HepG2 (cell line): ENCODE data around the gene NUDT22. TPM values are rescaled to one million over a fixed set of nuclear protein-coding genes. Genes with fewer than 3 reads are reported as not detected.

Experiments
- DPF2 ChIP-seq: sonication (generic); formaldehyde crosslinking; IDR thresholded peaks from 2 replicates; pipeline ENCODE4 v1.4.0; 2020; ENCODE audit warnings: mild to moderate bottlenecking, low read depth, missing genetic modification reagents, borderline replicate concordance
- ERF ChIP-seq: IDR thresholded peaks from 2 replicates; pipeline ENCODE4 v1.6.1; 2018; ENCODE audit warnings: missing biosample characterization, missing genetic modification reagents
- HNRNPL ChIP-seq: fragments of 200-400 bp; formaldehyde crosslinking; IDR thresholded peaks from 2 replicates; pipeline ENCODE4 v1.6.1; 2017; ENCODE audit warnings: mild to moderate bottlenecking, low read depth, low read length
- HOXA5 ChIP-seq: sonication (generic); formaldehyde crosslinking; IDR thresholded peaks from 2 replicates; pipeline ENCODE4 v1.4.0; 2020; ENCODE audit warnings: missing genetic modification reagents
- POLR2G ChIP-seq: fragments of 200-400 bp; formaldehyde crosslinking; IDR thresholded peaks from 2 replicates; pipeline ENCODE4 v1.6.1; 2018; ENCODE audit warnings: mild to moderate bottlenecking, low read depth, low read length, moderate library complexity
- PRMT3 ChIP-seq: sonication (generic); formaldehyde crosslinking; IDR thresholded peaks from 2 replicates; pipeline ENCODE4 v1.8.1; 2022; ENCODE audit warnings: low read depth, mild to moderate bottlenecking, moderate library complexity, missing genetic modification reagents, borderline replicate concordance
- THAP11 ChIP-seq: IDR thresholded peaks from 2 replicates; pipeline ENCODE4 v1.6.1; 2016; ENCODE audit warnings: missing biosample characterization, missing genetic modification reagents
- THAP9 ChIP-seq: sonication (generic); formaldehyde crosslinking; IDR thresholded peaks from 2 replicates; pipeline ENCODE4; 2020; ENCODE audit warnings: missing genetic modification reagents, mild to moderate bottlenecking, borderline replicate concordance
- XRCC5 ChIP-seq: fragments of 200-400 bp; formaldehyde crosslinking; optimal IDR thresholded peaks from 2 replicates; pipeline ENCODE3; 2017; ENCODE audit warnings: mild to moderate bottlenecking, low read length
- YY1 ChIP-seq: IDR thresholded peaks from 2 replicates; pipeline ENCODE4 v1.6.1; 2011; ENCODE audit warnings: low read length, low read depth, moderate library complexity, mild to moderate bottlenecking; ENCODE audit not compliant: insufficient read depth, insufficient replicate concordance
- ZNF296 ChIP-seq: sonication (generic); formaldehyde crosslinking; conservative IDR thresholded peaks from 2 replicates; pipeline ENCODE4 v1.5.0; 2020; ENCODE audit warnings: mild to moderate bottlenecking, missing genetic modification reagents
- ZNF414 ChIP-seq: sonication (generic); formaldehyde crosslinking; IDR thresholded peaks from 2 replicates; pipeline ENCODE4 v1.5.0; 2020; ENCODE audit warnings: missing genetic modification reagents
- ZNF749 ChIP-seq: sonication (generic); formaldehyde crosslinking; IDR thresholded peaks from 2 replicates; pipeline ENCODE4 v1.8.0; 2022; ENCODE audit warnings: mild to moderate bottlenecking, missing genetic modification reagents, moderate library complexity, borderline replicate concordance
- ZNF766 ChIP-seq: sonication (generic); formaldehyde crosslinking; IDR thresholded peaks from 2 replicates; pipeline ENCODE4 v1.5.0; 2020; ENCODE audit warnings: missing genetic modification reagents, borderline replicate concordance
- polyA plus RNA-seq, 8 experiments: library from polyadenylated mRNA; depleted of rRNA in 3 of 8; stranded (reverse) in 7 of 8; unstranded in 1 of 8; fragments of >200 nt; fragmentation: Illumina TruSeq in 4 of 8; extraction: Trizol in 4 of 8; gene quantifications; 2 replicates each; pipeline versions ENCODE4 v1.2.1 to v1.2.3, GENCODE V29; 2011 to 2016; ENCODE audit warnings: low read depth in 4 of 8, missing spikeins in 1 of 8, mixed read lengths in 1 of 8; ENCODE audit not compliant: insufficient read depth in 1 of 8
- total RNA-seq, 5 experiments: library from RNA; depleted of rRNA; stranded (reverse); fragments of >200 nt; fragmentation: Illumina TruSeq; extraction: Trizol; gene quantifications; 2 replicates each; pipeline ENCODE4 v1.2.3, GENCODE V29; 2016; ENCODE audit warnings: low read depth in 1 of 5
- TF ChIP-seq, protein P1 (sequence below): sonication (generic); formaldehyde crosslinking; conservative IDR thresholded peaks from 2 replicates; pipeline ENCODE4 v1.8.1; 2023; ENCODE audit warnings: missing genetic modification reagents
- TF ChIP-seq, protein P2 (sequence below): sonication (generic); formaldehyde crosslinking; IDR thresholded peaks from 2 replicates; pipeline ENCODE4 v1.5.1; 2020; ENCODE audit warnings: mild to moderate bottlenecking, missing genetic modification reagents, moderate library complexity
- TF ChIP-seq, protein P3 (sequence below): sonication (generic); formaldehyde crosslinking; IDR thresholded peaks from 2 replicates; pipeline ENCODE4 v1.4.0; 2020; ENCODE audit warnings: missing genetic modification reagents

Gene NUDT22
- total and polyA plus RNA-seq, 2 of the 13 experiments (the other 11 are each of a cell fraction or from before 2014, with no cell fraction given) = 33.5 to 39.8 TPM

DNA sequence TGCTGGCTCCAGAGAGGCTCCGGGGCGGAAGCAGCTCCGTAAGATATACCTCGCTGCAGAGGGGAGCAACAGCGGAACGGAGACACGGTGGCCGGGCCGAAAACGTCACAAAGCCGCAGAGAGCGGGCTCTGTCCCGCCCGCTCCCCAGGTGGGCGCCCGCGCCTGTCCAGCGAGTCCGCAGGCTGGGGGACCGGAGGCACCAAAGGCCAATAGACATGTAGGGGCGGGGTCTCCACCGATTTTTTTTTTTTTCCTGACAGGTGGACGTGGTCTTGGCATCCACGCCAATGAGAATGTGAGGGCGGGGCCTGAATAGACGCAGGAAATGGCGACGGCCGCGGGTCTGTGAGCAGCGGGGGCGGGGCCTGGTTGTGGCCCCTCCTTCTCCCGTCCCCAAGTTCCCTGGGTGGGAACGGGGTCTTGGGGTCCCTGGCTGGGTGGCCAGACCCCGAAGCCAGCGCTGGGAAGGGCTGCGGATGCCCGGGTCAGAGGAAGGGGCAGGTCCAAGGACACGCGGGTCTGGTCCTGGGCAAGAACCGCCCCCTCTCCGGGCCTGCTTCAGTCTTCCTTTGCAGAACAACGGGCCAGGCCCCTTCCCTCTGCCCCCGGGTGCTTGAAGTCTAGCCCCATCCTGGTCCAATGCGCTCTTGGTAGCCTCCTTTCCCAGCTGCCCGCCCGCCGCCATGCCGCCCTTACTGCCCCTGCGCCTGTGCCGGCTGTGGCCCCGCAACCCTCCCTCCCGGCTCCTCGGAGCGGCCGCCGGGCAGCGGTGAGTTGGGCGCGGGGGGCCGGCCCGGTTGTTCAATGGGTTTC, 4.3 kb downstream of the NUDT22 start, which contains the start of gene DNAJC4 (continued):
- peak; percentile 78 for TF ChIP-seq POLR2G
- TF ChIP-seq THAP11 (CRISPR knock-in tag) = peak; percentile 54
- TF ChIP-seq ZNF414 (CRISPR knock-in tag) = 0 out of 2 replicates have a peak, but pooled peaks have one; percentile 42
- 0 out of 2 replicates have a peak, but pooled peaks have one; percentile 23 for TF ChIP-seq ZNF296
- peak; percentile 61; the same call in 1 of the 2 replicates for TF ChIP-seq THAP9 (CRISPR knock-in tag)
- peak; percentile 64; the same call in 1 of the 2 replicates for TF ChIP-seq ZNF749 (CRISPR knock-in tag)
- TF ChIP-seq ZNF766 = no peak
- TF ChIP-seq HNRNPL = 0 out of 2 replicates have a peak, but pooled peaks have one; percentile 11
- TF ChIP-seq, protein P1, sequence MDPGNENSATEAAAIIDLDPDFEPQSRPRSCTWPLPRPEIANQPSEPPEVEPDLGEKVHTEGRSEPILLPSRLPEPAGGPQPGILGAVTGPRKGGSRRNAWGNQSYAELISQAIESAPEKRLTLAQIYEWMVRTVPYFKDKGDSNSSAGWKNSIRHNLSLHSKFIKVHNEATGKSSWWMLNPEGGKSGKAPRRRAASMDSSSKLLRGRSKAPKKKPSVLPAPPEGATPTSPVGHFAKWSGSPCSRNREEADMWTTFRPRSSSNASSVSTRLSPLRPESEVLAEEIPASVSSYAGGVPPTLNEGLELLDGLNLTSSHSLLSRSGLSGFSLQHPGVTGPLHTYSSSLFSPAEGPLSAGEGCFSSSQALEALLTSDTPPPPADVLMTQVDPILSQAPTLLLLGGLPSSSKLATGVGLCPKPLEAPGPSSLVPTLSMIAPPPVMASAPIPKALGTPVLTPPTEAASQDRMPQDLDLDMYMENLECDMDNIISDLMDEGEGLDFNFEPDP (CRISPR knock-in tag) = no peak
- TF ChIP-seq HOXA5 = no peak
- TF ChIP-seq PRMT3 = no peak
- peak; percentile 87 for TF ChIP-seq YY1
- TF ChIP-seq, protein P2, sequence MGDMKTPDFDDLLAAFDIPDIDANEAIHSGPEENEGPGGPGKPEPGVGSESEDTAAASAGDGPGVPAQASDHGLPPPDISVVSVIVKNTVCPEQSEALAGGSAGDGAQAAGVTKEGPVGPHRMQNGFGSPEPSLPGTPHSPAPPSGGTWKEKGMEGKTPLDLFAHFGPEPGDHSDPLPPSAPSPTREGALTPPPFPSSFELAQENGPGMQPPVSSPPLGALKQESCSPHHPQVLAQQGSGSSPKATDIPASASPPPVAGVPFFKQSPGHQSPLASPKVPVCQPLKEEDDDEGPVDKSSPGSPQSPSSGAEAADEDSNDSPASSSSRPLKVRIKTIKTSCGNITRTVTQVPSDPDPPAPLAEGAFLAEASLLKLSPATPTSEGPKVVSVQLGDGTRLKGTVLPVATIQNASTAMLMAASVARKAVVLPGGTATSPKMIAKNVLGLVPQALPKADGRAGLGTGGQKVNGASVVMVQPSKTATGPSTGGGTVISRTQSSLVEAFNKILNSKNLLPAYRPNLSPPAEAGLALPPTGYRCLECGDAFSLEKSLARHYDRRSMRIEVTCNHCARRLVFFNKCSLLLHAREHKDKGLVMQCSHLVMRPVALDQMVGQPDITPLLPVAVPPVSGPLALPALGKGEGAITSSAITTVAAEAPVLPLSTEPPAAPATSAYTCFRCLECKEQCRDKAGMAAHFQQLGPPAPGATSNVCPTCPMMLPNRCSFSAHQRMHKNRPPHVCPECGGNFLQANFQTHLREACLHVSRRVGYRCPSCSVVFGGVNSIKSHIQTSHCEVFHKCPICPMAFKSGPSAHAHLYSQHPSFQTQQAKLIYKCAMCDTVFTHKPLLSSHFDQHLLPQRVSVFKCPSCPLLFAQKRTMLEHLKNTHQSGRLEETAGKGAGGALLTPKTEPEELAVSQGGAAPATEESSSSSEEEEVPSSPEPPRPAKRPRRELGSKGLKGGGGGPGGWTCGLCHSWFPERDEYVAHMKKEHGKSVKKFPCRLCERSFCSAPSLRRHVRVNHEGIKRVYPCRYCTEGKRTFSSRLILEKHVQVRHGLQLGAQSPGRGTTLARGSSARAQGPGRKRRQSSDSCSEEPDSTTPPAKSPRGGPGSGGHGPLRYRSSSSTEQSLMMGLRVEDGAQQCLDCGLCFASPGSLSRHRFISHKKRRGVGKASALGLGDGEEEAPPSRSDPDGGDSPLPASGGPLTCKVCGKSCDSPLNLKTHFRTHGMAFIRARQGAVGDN (CRISPR knock-in tag) = peak; percentile 77
- TF ChIP-seq, protein P3, sequence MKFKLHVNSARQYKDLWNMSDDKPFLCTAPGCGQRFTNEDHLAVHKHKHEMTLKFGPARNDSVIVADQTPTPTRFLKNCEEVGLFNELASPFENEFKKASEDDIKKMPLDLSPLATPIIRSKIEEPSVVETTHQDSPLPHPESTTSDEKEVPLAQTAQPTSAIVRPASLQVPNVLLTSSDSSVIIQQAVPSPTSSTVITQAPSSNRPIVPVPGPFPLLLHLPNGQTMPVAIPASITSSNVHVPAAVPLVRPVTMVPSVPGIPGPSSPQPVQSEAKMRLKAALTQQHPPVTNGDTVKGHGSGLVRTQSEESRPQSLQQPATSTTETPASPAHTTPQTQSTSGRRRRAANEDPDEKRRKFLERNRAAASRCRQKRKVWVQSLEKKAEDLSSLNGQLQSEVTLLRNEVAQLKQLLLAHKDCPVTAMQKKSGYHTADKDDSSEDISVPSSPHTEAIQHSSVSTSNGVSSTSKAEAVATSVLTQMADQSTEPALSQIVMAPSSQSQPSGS (CRISPR knock-in tag) = no peak; the same call in 1 of the 2 replicates
- no peak for TF ChIP-seq DPF2 (CRISPR knock-in tag)
- TF ChIP-seq ERF (CRISPR knock-in tag) = 0 out of 2 replicates have a peak, but pooled peaks have one; percentile 33
- peak; percentile 48 for TF ChIP-seq XRCC5
